ENCODE data around the gene EIF4EBP3.
"Not testable (repeated sequence)": the region's sequence is repeated elsewhere in the genome, so short reads cannot be mapped to it uniquely, and the experiment has no call there.

The EIF4EBP3 gene

DNA sequence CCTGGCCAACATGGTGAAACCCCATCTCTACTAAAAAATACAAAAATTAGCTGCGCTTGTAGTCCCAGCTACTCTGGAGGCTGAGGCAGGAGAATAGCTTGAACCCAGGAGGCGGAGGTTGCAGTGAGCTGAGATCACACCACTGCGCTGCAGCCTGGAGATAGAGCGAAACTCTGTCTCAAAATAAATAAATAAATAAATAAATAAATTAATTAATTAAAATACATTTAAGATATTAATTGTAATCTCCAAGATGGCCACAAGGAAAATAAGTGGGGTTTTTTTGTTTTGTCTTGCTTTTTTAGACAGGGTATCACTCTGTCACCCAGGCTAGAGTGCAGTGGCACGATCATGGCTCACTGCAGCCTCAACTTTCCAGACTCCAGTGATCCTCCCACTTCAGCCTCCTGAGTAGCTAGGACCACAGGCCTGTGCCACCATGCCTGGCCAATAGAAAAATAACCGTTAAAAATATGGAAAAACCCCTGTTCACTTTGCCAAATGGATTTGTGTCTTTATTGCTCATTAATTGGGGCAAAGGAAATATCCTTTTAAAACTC lies 31.8 kb downstream of the EIF4EBP3 start:
- DNase-seq, result not testable (repeated sequence)

DNA sequence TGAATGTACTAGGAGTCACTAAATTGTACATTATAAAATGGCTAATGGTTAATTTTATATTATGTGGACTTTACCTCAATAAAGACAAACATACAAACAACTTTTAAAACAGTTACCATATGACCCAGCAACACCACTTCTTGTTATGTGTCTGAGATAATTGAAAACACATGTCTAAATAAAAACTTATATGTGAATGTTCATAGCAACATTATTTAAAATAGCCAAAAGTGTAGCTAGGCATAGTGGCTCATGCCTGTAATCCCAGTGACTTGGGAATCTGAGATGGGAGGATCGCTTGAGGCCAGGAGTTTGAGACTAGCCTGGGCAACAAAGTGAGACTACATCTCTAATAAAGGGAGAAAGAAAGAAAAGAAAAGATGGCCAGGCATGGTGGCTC lies 40.0 kb downstream of the EIF4EBP3 start:
- no peak for DNase-seq

DNA sequence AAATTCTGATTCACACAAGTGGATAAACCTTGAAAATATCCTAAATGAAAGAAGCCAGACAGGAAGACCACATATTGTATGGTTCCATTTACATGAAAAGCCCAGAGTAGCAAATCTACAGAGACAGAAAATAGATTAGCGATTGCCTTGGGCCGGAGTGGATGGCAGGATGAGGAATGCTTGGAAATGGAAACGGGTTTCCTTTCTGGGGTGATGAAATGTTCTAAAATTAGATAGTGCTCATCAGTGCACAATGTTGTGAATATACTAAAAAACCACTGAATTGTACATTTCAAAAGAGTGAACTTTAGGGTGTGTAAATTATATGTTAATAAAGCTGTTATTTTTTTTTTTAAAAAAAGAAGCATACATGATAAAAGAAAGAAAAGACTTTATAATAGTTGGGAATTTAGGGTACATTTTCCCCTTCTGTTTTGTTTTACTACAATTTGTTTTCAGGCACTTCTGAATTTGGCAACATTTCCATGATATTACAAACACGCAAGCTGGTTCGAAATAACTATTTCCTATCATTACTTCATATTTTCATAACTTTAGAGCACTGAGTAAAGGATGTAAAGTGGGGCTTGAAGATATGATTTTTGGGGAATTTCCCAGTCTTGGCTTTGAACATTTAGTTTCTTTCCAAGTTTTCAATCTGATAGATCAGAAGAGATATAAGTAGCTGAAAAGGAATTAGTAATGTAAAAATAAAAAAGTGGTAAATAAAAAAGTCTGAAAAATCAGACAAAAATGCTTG lies 41.0 kb downstream of the EIF4EBP3 start:
- DNase-seq, result no peak

DNA sequence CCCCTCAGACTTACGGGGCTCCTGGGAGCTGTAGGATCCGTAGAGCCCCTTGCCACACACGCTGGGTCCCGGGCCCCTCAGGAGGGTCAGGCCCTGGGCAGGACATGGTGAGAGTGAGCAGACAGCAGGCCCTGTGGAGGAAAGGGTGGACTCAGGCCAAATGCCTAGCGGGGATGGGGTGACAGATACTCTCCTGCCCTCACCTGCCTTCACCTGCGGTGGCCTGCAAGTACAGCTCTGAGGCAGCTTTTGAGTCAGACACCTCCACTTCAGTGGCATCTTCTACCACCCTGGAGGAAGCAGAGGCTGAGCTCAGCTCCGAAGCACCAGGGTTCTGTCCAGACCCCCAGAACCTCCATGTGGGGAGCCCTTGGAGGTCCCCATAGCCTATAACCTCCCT lies 43.4 kb downstream of the EIF4EBP3 start:
- DNase-seq, result no peak

DNA sequence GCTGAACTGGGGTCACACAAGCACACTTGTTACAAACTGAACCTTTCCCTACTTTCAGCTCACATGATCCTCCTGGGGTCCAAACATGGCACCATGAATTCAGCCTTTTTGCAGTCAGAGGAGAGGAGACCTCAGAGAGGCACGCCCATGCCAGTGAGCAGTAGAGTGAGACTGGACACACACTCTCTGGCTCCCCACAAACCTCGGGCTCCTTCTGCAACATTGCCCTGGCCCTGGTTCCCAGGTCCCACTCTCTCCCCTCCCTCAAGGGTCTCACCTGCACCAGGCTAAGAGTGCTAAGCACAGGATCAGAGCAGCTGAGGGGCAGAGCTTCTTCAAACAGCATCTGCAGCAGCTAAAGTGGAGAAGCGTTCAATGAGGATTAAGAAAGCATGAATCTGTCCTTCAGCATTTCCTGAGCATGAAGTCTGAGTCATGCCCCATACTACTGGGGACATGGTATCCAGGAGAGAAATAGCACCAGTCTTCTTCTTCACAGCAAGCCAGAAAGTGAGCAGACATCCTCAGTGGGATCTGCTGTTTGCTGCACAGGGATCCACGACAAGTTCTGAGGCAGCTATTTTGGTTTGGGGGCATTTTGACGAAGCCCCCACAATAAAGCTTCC lies 44.4 kb downstream of the EIF4EBP3 start:
- DNase-seq, result no peak

DNA sequence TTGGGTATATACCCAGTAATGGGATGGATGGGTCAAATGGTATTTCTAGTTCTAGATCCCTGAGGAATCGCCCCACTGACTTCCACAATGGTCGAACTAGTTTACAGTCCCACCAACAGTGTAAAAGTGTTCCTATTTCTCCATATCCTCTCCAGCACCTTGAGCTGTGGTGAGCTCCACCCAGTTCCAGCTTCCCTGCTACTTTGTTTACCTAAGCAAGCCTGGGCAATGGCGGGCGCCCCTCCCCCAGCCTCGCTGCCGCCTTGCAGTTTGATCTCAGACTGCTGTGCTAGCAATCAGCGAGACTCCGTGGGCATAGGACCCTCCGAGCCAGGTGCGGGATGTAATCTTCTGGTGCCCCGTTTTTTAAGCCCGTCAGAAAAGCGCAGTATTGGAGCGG lies 45.6 kb downstream of the EIF4EBP3 start:
- DNase-seq, result not testable (repeated sequence)

DNA sequence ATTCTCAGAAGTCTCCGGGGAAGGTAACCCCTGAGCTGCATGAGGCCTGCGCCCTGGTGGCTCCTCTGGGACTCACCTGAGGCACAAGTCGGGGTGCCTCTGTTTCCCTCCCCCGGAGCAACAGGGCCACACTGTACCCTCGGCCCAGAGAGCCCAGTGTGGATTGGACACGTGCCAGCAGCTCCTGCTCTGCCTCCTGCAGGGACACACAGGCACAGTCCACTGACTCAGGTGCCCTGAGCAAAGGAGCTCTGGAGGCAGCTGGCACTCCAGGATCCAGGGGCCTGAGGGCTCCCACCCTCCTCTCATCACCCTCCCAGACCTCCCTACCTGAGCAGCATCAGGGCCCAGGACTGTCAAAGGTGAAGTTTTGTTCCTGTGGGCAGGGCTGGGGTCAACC lies 46.7 kb downstream of the EIF4EBP3 start:
- DNase-seq, result no peak

DNA sequence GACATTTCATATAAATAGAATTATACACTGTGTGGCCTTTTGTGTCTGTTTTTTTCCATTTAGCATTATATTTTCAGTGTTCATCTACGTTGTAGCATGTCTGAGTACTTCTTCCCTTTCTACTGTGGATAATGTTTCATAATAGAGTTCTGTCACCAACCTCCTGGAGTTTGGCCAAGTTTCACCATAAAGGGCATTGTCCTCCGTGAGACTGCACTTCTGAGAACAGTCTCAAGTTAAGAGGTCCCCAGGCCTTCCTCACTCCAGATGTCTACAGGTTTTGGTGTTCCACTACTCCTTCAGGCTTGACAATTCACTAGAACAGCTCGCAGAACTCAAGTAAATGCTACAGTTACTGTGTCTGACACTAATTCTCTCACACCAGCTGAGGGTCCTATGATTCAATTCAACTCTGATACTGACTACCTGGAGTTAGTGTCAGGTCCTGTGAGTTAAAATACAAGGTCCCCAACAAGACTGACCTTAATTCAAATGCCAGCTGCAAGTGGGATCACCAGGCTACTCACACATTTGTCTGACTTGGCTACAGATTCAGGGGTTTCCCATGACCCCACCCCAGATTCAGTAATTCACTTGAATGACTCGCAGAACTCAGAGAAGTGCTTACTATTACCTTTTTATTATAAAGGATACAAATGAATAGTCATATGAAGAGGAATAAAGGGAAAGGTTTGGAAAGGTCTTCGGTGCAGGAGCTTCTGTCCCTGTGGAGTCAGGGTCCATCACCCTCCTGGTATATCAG lies 48.3 kb downstream of the EIF4EBP3 start:
- DNase-seq, result no peak

DNA sequence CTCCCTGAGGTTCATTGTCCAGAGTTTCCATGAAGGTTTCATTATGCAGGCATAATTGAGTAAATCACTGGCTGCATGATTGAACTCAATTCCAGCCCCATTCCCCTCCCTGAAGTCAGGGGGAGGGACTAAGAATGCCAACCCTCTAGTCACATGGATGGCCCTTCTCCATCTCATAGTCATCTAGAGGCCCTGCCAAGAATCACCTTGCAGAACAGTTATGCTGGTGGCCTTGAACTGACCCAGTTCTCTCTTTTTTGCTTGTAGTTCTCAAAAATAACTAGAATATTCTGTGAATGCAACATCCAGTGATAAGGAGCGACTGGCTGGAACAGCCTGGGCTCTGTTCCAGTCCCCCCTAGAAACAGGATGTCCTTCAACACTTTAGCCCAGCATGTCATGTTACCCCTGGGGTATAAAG lies 48.9 kb downstream of the EIF4EBP3 start:
- DNase-seq, result no peak

DNA sequence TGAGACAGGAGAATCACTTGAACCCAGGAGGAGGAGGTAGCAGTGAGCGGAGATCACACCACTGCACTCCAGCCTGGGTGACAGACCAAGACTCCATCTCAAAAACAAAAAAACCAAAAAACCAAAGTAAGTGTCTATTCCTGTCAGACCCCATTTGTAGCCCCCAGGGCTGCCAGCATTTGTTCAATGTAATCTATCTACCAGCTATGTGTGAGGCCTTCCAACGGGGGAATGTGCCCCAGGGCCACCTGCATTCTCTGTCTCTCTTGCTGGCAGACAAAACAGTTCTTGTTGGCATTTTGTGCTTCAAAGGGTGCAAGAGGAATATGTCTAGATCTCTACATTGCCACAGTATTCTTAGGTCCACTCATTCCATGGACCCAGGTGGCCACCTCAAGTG lies 51.4 kb downstream of the EIF4EBP3 start:
- no peak for DNase-seq

Measured in activated CD4-positive, alpha-beta T cell treated with anti-CD3 and anti-CD28 coated beads for 48 hours (primary cell).